ENCODE measurements around the gene MYADML2. TPM values are rescaled to one million over a fixed set of nuclear protein-coding genes. Genes with fewer than 3 reads are reported as not detected.
A peak's percentile ranks its signal among the peaks of the same experiment; 100 is the strongest.

The MYADML2 gene
- total RNA-seq, 1 experiment from 2014 or later, result 0.22 TPM

- no peak overlapping the region for H2BK120ac ChIP-seq (ENCODE audit: low read depth, low read length, poor library complexity, severe bottlenecking)
- peaks cover 73% of the 10 kb centered on the region for H3K27me3 Mint-ChIP-seq (ENCODE audit: low read depth)
- no peak overlapping the region for H3K23ac ChIP-seq (ENCODE audit: insufficient read length, low read depth, low read length)
- no peak overlapping the region for H3K27ac ChIP-seq (ENCODE audit: insufficient read length, low read depth, low read length)
- TF ChIP-seq CTCF (conservative IDR thresholded peaks at IDR 0.05), result peak; percentile 51; the same call in 2 of the 3 replicates
- H3K79me1 ChIP-seq (ENCODE audit: insufficient read depth, low read depth, low read length, poor library complexity, severe bottlenecking), result no peaks in the 10 kb centered on the region
- H2BK20ac ChIP-seq (ENCODE audit: low read depth, low read length, poor library complexity, severe bottlenecking), result no peak overlapping the region
- H3K56ac ChIP-seq (ENCODE audit: insufficient read length, low read depth, low read length), result no peak overlapping the region
- no peaks in the 10 kb centered on the region; a peak in 1 of 7 replicates for H3K36me3 Mint-ChIP-seq (ENCODE audit: insufficient read depth in 1 of 3, low read depth in 3 of 3)
- H2BK15ac ChIP-seq (ENCODE audit: low read depth, low read length), result no peak overlapping the region
- H2BK5ac ChIP-seq (ENCODE audit: insufficient read length, low read length), result no peak overlapping the region
- no peak overlapping the region for H2AFZ ChIP-seq (ENCODE audit: low read length)
- no peak overlapping the region for H4K91ac ChIP-seq (ENCODE audit: insufficient read length, low read depth, low read length)
- H3K4ac ChIP-seq (ENCODE audit: low read depth, low read length), result no peak overlapping the region
- no peak overlapping the region for H4K8ac ChIP-seq (replicated peaks; ENCODE audit: insufficient read length, low read depth, low read length)
- no peaks in the 10 kb centered on the region for H3K4me1 ChIP-seq (ENCODE audit: insufficient read depth, low read length)
- H3K9me3 ChIP-seq (ENCODE audit: control insufficient read depth, low read depth, low read length), result no peaks in the 10 kb centered on the region
- H3K18ac ChIP-seq (ENCODE audit: insufficient read length, low read depth, low read length), result no peak overlapping the region
- WGBS (ENCODE audit: extremely low coverage, insufficient read length, low lambda C conversion rate), result no CpG with 5 or more reads among the region's 112 CpGs
- no peak overlapping the region; the same call in 1 of the 2 replicates for H3K14ac ChIP-seq (ENCODE audit: insufficient read depth, low read length)
- peak overlapping the region; percentile 17 to 59; a peak in 1 of 5 replicates for H3K4me3 Mint-ChIP-seq
- no peaks in the 10 kb centered on the region for H3K79me2 ChIP-seq (ENCODE audit: insufficient read depth, low read length)
- H2AK5ac ChIP-seq (ENCODE audit: insufficient read length, low read length), result no peak overlapping the region
- H3K9me3 Mint-ChIP-seq, result peaks cover 0 to 4% of the 10 kb centered on the region in 2 experiments; a peak in 1 of 5 replicates
- DNase-seq, result peak; percentile 83
- H3K27ac Mint-ChIP-seq, result no peak overlapping the region
- H2BK12ac ChIP-seq (ENCODE audit: insufficient read length, low read depth, low read length), result no peak overlapping the region
- no peak overlapping the region for H4K5ac ChIP-seq (ENCODE audit: insufficient read length, low read depth, low read length)
- H4K20me1 ChIP-seq (ENCODE audit: control insufficient read depth, insufficient read depth, insufficient read length), result no peaks in the 10 kb centered on the region
- H3K4me1 Mint-ChIP-seq, result peaks cover 9 to 14% of the 10 kb centered on the region in 2 experiments
- H3K23me2 ChIP-seq (ENCODE audit: insufficient read length, low read depth, low read length, poor library complexity, severe bottlenecking), result peaks cover 3% of the 10 kb centered on the region
- H3T11ph ChIP-seq (ENCODE audit: low read length), result no peak overlapping the region
- H3K9ac ChIP-seq (ENCODE audit: extremely low read depth, insufficient read length, low read length), result no peak overlapping the region
- peaks cover 41% of the 10 kb centered on the region; the same call in 1 of the 2 replicates for H3K27me3 ChIP-seq (ENCODE audit: insufficient read depth, low read length)
- peak overlapping the region; percentile 4 for H3K4me2 ChIP-seq (ENCODE audit: insufficient read depth, insufficient read length, low read length)
These were observed 12.5 kb upstream of the MYADML2 start for GRCh38 chr17:81959362-81960129.

Measured in H9 (cell line).